GM12865 (cell line): ENCODE data around the gene MCF2L.
"Not testable (repeated sequence)": the region's sequence is repeated elsewhere in the genome, so short reads cannot be mapped to it uniquely, and the experiment has no call there.

Experiments
- DNase-seq: peaks from one replicate; pipeline ENCODE4 v3.0.0; 2010; ENCODE audit warnings: low read depth
- H3K4me3 ChIP-seq: 2 replicates; pipeline ENCODE4 v1.5.1; 2011; ENCODE audit warnings: mild to moderate bottlenecking, low read depth, low read length, control low read depth
- TF ChIP-seq, protein P1 (sequence below): IDR thresholded peaks from 2 replicates; pipeline ENCODE4 v1.5.1; 2011; ENCODE audit warnings: low read length, control low read depth, low read depth, inconsistent platforms; ENCODE audit not compliant: insufficient read depth; ENCODE audit errors: missing control alignments

MCF2L gene

GRCh38 chr13:113051641-113052040 lies 82.6 kb downstream of the MCF2L start:
- no peak overlapping the region for H3K4me3 ChIP-seq
- TF ChIP-seq, protein P1, sequence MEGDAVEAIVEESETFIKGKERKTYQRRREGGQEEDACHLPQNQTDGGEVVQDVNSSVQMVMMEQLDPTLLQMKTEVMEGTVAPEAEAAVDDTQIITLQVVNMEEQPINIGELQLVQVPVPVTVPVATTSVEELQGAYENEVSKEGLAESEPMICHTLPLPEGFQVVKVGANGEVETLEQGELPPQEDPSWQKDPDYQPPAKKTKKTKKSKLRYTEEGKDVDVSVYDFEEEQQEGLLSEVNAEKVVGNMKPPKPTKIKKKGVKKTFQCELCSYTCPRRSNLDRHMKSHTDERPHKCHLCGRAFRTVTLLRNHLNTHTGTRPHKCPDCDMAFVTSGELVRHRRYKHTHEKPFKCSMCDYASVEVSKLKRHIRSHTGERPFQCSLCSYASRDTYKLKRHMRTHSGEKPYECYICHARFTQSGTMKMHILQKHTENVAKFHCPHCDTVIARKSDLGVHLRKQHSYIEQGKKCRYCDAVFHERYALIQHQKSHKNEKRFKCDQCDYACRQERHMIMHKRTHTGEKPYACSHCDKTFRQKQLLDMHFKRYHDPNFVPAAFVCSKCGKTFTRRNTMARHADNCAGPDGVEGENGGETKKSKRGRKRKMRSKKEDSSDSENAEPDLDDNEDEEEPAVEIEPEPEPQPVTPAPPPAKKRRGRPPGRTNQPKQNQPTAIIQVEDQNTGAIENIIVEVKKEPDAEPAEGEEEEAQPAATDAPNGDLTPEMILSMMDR, result no peak
- no peak for DNase-seq

DNA sequence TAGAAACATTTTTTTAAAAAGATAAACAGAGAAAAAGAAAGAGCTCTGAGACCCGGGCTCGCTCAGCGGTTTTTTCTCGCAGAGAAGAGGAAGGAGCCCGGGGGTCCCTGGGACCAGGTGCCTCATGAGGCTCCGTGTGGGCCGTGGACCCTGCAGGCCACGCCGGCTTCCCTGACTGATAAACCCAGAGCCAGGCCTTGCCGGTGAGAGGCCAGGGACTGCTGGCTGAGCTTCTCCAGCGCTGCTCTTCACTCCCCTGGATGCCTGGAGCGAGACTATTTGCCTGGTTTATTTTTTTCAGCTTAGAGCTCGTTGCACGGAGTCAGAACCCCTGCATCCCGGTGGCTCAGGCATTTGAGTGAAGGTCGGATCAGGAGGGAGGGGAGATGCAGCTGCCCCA lies 83.2 kb downstream of the MCF2L start:
- no peak for DNase-seq
- TF ChIP-seq, protein P1, result no peak

GRCh38 chr13:113052971-113053370 lies 84.0 kb downstream of the MCF2L start:
- no peak overlapping the region for H3K4me3 ChIP-seq
- TF ChIP-seq, protein P1, result no peak
- no peak for DNase-seq

More for the DNA sequence above, 83.2 kb downstream of the MCF2L start:
- H3K4me3 ChIP-seq, result no peak overlapping the region

GRCh38 chr13:113053376-113053775 lies 84.4 kb downstream of the MCF2L start:
- no peak overlapping the region for H3K4me3 ChIP-seq

DNA sequence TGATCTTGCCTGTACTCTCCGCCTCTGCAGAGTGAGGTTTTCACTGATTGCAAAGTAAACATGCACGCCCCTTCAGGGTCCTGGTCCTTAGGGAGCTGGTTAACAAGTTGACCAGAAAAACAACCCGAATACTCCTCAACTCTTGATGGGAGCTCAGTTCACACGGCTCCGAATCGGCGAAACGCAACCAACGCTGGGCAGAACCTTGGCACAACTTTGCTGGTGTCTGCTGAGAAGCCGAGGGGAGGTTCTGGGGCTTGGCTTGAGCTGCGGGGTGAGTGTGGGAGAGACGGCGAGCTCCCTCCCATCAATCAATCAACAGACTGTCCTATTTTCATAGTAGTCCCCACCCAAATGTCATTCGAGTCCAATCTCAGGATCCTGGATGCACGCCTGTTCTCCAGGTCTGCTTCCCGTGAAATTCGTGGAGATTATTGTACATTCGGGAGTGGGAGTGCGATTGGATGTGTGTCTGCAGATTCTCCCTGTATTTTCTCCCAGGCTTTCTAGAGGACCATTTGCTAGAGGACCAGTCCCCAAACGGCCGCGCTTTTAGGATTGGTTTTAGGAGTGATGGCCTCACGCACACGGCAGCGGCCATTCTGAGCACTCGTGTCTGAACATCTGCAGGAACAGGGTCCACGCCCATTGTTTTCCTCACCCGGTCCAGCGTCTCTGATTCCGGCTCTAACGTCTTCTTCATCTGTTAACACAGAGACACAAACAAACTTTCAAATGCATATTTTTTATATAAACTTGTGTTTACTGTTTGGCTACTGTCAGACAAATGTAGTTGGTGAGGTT lies 85.0 kb downstream of the MCF2L start:
- no peak for DNase-seq
- H3K4me3 ChIP-seq, result no peak overlapping the region
- TF ChIP-seq, protein P1, result no peak

More at GRCh38 chr13:113053376-113053775, 84.4 kb downstream of the MCF2L start:
- no peak for DNase-seq
- TF ChIP-seq, protein P1, result no peak

DNA sequence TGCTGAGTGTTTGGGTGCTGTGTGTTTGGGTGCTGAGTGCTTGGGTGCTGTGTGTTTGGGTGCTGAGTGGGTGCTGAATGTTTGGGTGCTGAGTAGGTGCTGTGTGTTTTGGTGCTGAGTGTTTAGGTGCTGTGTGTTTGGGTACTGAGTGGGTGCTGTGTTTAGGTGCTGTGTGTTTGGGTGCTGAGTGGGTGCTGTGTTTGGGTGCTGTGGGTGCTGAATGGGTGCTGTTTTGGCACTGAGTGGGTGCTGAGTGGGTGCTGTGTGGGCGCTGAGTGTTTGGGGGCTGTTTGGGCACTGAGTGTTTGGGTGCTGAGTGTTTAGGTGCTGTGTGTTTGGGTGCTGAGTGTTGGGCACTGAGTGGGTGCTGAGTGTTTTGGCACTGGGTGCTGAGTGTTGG lies 88.1 kb downstream of the MCF2L start:
- TF ChIP-seq, protein P1, result no peak
- no peak overlapping the region for H3K4me3 ChIP-seq
- DNase-seq, result no peak

- not testable (repeated sequence) for DNase-seq, H3K4me3 ChIP-seq
Observed at GRCh38 chr13:113057559-113057958, 88.5 kb downstream of the MCF2L start.
